Glutamatergic neuron (in vitro differentiated cells): ENCODE data around the gene MYO1E. TPM values are rescaled to one million over a fixed set of nuclear protein-coding genes. Genes with fewer than 3 reads are reported as not detected.

ENCODE experiments used
- DNase-seq: peaks from one replicate; pipeline ENCODE4 v3.0.0; 2022
- H3K27ac Mint-ChIP-seq: one replicate; pipeline ENCODE4 v1.8.0; 2020; ENCODE audit warnings: mild to moderate bottlenecking, mixed read lengths, inconsistent platforms; ENCODE audit not compliant: unreplicated experiment
- H3K27me3 Mint-ChIP-seq: one replicate; pipeline ENCODE4 v1.8.0; 2020; ENCODE audit warnings: mild to moderate bottlenecking, moderate library complexity, mixed read lengths, inconsistent platforms; ENCODE audit not compliant: unreplicated experiment
- H3K36me3 Mint-ChIP-seq: one replicate; pipeline ENCODE4 v1.8.0; 2020; ENCODE audit warnings: mild to moderate bottlenecking, mixed read lengths, inconsistent platforms; ENCODE audit not compliant: unreplicated experiment
- H3K4me1 Mint-ChIP-seq: one replicate; pipeline ENCODE4 v1.8.0; 2020; ENCODE audit warnings: mild to moderate bottlenecking, low read depth, mixed read lengths, inconsistent platforms; ENCODE audit not compliant: unreplicated experiment
- H3K4me3 Mint-ChIP-seq: one replicate; pipeline ENCODE4 v1.8.0; 2020; ENCODE audit warnings: mild to moderate bottlenecking, mixed read lengths, inconsistent platforms; ENCODE audit not compliant: unreplicated experiment
- H3K9me3 Mint-ChIP-seq: one replicate; pipeline ENCODE4 v1.8.0; 2020; ENCODE audit warnings: mild to moderate bottlenecking, moderate library complexity, mixed read lengths, inconsistent platforms; ENCODE audit not compliant: unreplicated experiment
- microRNA-seq: library from miRNA; unstranded; fragments of <30 nt; microRNA quantifications from one replicate; pipeline ENCODE4, GENCODE V29; 2020; ENCODE audit not compliant: unreplicated experiment
- total RNA-seq: library from RNA; stranded (reverse); fragmentation: NEBNext Ultra II Directional; extraction: Animal tissue kit (Norgen Biotek cat#: 25700); gene quantifications from one replicate; pipeline ENCODE4 v1.2.1, GENCODE V29; 2021; ENCODE audit not compliant: unreplicated experiment
- TF ChIP-seq, protein P1 (sequence below): fragments of 200-600 bp; sonication (generic); IDR thresholded peaks from one replicate; pipeline ENCODE4 v1.5.0; 2021; ENCODE audit not compliant: partially characterized antibody, unreplicated experiment

Gene MYO1E
- total RNA-seq, 1 donor from 2014 or later = 7.9 TPM

DNA sequence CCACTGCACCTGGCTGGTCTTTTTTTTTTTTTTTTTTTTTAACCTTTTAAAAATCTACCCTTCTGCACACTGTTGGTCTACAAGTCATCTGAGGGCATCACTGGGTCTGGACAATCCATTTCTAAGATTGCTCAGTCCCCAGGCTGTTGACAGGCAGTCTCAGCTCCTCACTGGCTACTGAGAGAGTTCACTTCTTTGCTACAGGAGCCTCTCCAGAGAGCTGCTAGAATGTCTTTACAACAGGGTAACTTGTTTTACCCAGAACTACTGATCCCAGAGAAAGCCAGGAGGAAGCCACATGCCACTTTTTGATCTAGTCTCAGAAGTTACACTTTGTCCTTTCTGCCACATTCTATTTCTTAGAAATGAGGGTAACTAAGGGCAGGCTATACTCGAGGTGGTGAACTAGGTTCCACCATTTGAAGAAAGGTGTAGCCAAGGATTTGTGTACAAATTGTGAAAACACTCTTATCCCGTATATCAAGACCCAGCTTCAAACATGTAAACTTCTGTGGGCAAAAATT, 273.4 kb downstream of the MYO1E start:
- H3K4me3 Mint-ChIP-seq = no peak overlapping the region
- H3K9me3 Mint-ChIP-seq = peaks cover 2% of the 10 kb centered on the region
- TF ChIP-seq, protein P1, sequence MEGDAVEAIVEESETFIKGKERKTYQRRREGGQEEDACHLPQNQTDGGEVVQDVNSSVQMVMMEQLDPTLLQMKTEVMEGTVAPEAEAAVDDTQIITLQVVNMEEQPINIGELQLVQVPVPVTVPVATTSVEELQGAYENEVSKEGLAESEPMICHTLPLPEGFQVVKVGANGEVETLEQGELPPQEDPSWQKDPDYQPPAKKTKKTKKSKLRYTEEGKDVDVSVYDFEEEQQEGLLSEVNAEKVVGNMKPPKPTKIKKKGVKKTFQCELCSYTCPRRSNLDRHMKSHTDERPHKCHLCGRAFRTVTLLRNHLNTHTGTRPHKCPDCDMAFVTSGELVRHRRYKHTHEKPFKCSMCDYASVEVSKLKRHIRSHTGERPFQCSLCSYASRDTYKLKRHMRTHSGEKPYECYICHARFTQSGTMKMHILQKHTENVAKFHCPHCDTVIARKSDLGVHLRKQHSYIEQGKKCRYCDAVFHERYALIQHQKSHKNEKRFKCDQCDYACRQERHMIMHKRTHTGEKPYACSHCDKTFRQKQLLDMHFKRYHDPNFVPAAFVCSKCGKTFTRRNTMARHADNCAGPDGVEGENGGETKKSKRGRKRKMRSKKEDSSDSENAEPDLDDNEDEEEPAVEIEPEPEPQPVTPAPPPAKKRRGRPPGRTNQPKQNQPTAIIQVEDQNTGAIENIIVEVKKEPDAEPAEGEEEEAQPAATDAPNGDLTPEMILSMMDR = no peak
- H3K27me3 Mint-ChIP-seq = no peaks in the 10 kb centered on the region
- H3K36me3 Mint-ChIP-seq = no peaks in the 10 kb centered on the region
- H3K27ac Mint-ChIP-seq = no peak overlapping the region
- no peaks in the 10 kb centered on the region for H3K4me1 Mint-ChIP-seq
- DNase-seq = no peak

DNA sequence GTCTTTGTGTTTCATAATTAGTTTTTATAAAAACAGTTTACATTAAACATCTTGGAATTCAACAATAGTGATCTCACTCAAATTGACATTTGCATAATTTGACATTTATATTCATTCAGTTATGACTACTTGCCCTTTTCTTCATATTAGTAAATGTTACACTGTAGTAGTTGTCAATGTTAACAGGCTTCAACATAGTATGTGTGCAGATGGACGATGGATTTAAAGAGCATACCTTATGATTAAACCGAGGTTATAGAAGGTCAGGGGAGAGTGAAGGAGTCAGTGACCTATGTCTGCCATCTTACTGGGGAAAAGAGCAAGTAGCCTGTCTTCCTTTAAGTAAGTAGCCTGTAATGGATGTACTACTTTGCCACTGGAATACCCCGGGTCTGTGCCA, 276.2 kb downstream of the MYO1E start:
- Mint-ChIP-seq H3K27ac (no peak overlapping the region), H3K9me3 (peaks cover 2% of the 10 kb centered on the region), H3K4me1 (no peaks in the 10 kb centered on the region), H3K4me3 (no peak overlapping the region), H3K27me3 (no peaks in the 10 kb centered on the region), H3K36me3 (no peaks in the 10 kb centered on the region)
- TF ChIP-seq, protein P1 = no peak
- DNase-seq = no peak

DNA sequence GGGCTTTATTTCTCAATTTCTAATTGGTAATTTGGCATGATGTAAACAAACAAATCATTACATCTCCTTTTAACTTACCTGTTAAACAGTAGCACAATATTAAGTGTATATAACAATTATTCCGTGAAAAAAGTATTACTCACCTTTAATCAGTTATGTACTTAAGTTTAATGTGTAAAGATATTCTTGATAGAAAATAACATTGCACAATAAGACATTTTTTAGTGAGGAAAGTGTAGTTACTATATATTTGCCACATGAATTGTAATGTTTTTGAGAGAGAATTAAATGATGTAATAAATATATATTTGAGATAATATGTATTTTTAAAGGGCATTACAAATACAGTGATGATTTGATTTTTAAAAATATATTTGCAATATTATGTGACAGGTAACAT, 278.6 kb downstream of the MYO1E start:
- H3K4me1 Mint-ChIP-seq = no peaks in the 10 kb centered on the region
- H3K9me3 Mint-ChIP-seq = no peaks in the 10 kb centered on the region
- H3K27me3 Mint-ChIP-seq = no peaks in the 10 kb centered on the region

DNA sequence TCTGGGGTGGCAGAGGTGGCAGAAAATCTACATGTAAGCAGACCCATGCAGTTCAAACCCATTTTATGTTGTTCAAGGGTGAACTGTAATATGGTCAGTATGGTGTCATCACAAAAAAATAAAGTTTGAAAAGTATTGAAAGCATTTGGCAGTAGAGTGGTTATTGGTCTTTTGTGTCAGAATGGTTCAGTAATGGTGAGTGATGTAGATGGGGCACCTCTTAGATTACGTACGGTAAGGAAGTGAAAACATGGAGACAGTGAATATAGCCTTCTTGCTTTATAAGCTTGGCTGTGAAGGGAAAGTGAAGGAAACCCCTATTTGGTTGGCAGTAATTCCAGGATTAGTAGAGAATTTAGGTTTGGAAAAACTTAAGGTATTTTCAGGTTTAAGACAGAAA, 284.9 kb downstream of the MYO1E start:
- H3K4me1 Mint-ChIP-seq = no peaks in the 10 kb centered on the region
- no peaks in the 10 kb centered on the region for H3K9me3 Mint-ChIP-seq
- peaks cover 2% of the 10 kb centered on the region for H3K27me3 Mint-ChIP-seq
- TF ChIP-seq, protein P1 = no peak
- DNase-seq = no peak
- no peaks in the 10 kb centered on the region for H3K36me3 Mint-ChIP-seq
- H3K4me3 Mint-ChIP-seq = no peak overlapping the region
- no peak overlapping the region for H3K27ac Mint-ChIP-seq

More for the DNA sequence above, 278.6 kb downstream of the MYO1E start:
- DNase-seq = no peak
- H3K27ac Mint-ChIP-seq = no peak overlapping the region
- no peaks in the 10 kb centered on the region for H3K36me3 Mint-ChIP-seq
- TF ChIP-seq, protein P1 = no peak
- H3K4me3 Mint-ChIP-seq = no peak overlapping the region

Small RNA genes within 50 kb of the gene (microRNA-seq; reads per million reads assigned to microRNA genes)
- 2.1 reads per million, percentile 13 among the genes with 10 or more reads in this experiment for gene MIR2116

Other genes starting within 250 kb of the MYO1E start
- not detected for gene LDHAL6B, start 166.0 kb downstream of the MYO1E start, total RNA-seq
- gene FAM81A, start 65.3 kb upstream of the MYO1E start, total RNA-seq = not detected
- gene GCNT3, start 238.9 kb upstream of the MYO1E start, total RNA-seq = not detected